Measurements from ENCODE around the gene CYP1B1.

CYP1B1 gene

GRCh38 chr2:38068234-38068633, 7.7 kb downstream of the CYP1B1 start:
- no peak overlapping the region for H3K27ac ChIP-seq (ENCODE audit: low read length)
- H3K9me2 ChIP-seq (replicated peaks; ENCODE audit: insufficient read depth, low read length), result no peaks in the 10 kb centered on the region
- no peak overlapping the region for H3K4me3 ChIP-seq (ENCODE audit: low read length)
- H3K4me2 ChIP-seq (ENCODE audit: low read depth, low read length), result no peak overlapping the region
- H3F3A ChIP-seq (ENCODE audit: insufficient read depth, low read length), result no peaks in the 10 kb centered on the region
- no peaks in the 10 kb centered on the region for H3K27me3 ChIP-seq (replicated peaks; ENCODE audit: insufficient read depth, low read length)
- H2AFZ ChIP-seq (ENCODE audit: low read length), result no peak overlapping the region
- TF ChIP-seq CTCF (IDR thresholded peaks at IDR 0.05; ENCODE audit: low read length) (no peak), EZH2phosphoT487 (IDR thresholded peaks at IDR 0.05; ENCODE audit: low read length) (no peak)
- H3K9ac ChIP-seq (ENCODE audit: low read length), result no peak overlapping the region
- H3K36me3 ChIP-seq (replicated peaks; ENCODE audit: insufficient read depth, low read length), result no peaks in the 10 kb centered on the region
- no peaks in the 10 kb centered on the region for H3K4me1 ChIP-seq (ENCODE audit: low read length)
- no peaks in the 10 kb centered on the region for H3K9me3 ChIP-seq (replicated peaks; ENCODE audit: insufficient read depth, low read length)
- DNase-seq, result no peak
- H4K20me1 ChIP-seq (ENCODE audit: insufficient read depth, low read length), result no peaks in the 10 kb centered on the region
- H3K79me2 ChIP-seq (ENCODE audit: low read length), result no peaks in the 10 kb centered on the region

- DNase-seq, result no peak
- no peak overlapping the region for H3K27ac ChIP-seq (ENCODE audit: low read length)
- no peak overlapping the region for H2AFZ ChIP-seq (ENCODE audit: low read length)
- no peaks in the 10 kb centered on the region for H3K9me3 ChIP-seq (replicated peaks; ENCODE audit: insufficient read depth, low read length)
- H3K4me1 ChIP-seq (ENCODE audit: low read length), result no peaks in the 10 kb centered on the region
- H3K9ac ChIP-seq (ENCODE audit: low read length), result no peak overlapping the region
- no peak overlapping the region for H3K4me3 ChIP-seq (ENCODE audit: low read length)
- H3F3A ChIP-seq (ENCODE audit: insufficient read depth, low read length), result no peaks in the 10 kb centered on the region
- H3K36me3 ChIP-seq (replicated peaks; ENCODE audit: insufficient read depth, low read length), result no peaks in the 10 kb centered on the region
- H3K9me2 ChIP-seq (replicated peaks; ENCODE audit: insufficient read depth, low read length), result no peaks in the 10 kb centered on the region
- no peaks in the 10 kb centered on the region for H4K20me1 ChIP-seq (ENCODE audit: insufficient read depth, low read length)
- H3K79me2 ChIP-seq (ENCODE audit: low read length), result no peaks in the 10 kb centered on the region
- H3K27me3 ChIP-seq (replicated peaks; ENCODE audit: insufficient read depth, low read length), result no peaks in the 10 kb centered on the region
- TF ChIP-seq CTCF (IDR thresholded peaks at IDR 0.05; ENCODE audit: low read length) (no peak), EZH2 (optimal IDR thresholded peaks at IDR 0.05; ENCODE audit: low read depth, low read length) (no peak), EZH2phosphoT487 (IDR thresholded peaks at IDR 0.05; ENCODE audit: low read length) (no peak)
- no peak overlapping the region for H3K4me2 ChIP-seq (ENCODE audit: low read depth, low read length)
Measured at GRCh38 chr2:38066421-38067115, 9.4 kb downstream of the CYP1B1 start.

- Histone ChIP-seq H3K79me2 (ENCODE audit: low read length) (no peaks in the 10 kb centered on the region), H3K36me3 (replicated peaks; ENCODE audit: insufficient read depth, low read length) (no peaks in the 10 kb centered on the region), H3K4me3 (ENCODE audit: low read length) (no peak overlapping the region), H3K4me1 (ENCODE audit: low read length) (no peaks in the 10 kb centered on the region), H3K27ac (ENCODE audit: low read length) (no peak overlapping the region), H3K9ac (ENCODE audit: low read length) (no peak overlapping the region), H4K20me1 (ENCODE audit: insufficient read depth, low read length) (no peaks in the 10 kb centered on the region), H3K27me3 (replicated peaks; ENCODE audit: insufficient read depth, low read length) (no peaks in the 10 kb centered on the region), H3K4me2 (ENCODE audit: low read depth, low read length) (no peak overlapping the region), H3K9me2 (replicated peaks; ENCODE audit: insufficient read depth, low read length) (no peaks in the 10 kb centered on the region), H3K9me3 (replicated peaks; ENCODE audit: insufficient read depth, low read length) (no peaks in the 10 kb centered on the region), H3F3A (ENCODE audit: insufficient read depth, low read length) (no peaks in the 10 kb centered on the region), H2AFZ (ENCODE audit: low read length) (no peak overlapping the region)
- TF ChIP-seq CTCF (IDR thresholded peaks at IDR 0.05; ENCODE audit: low read length) (no peak), EZH2phosphoT487 (IDR thresholded peaks at IDR 0.05; ENCODE audit: low read length) (no peak), EZH2 (optimal IDR thresholded peaks at IDR 0.05; ENCODE audit: low read depth, low read length) (no peak)
- no peak for DNase-seq
Measured at GRCh38 chr2:38065502-38066135, 10.3 kb downstream of the CYP1B1 start.
